Activated CD4-positive, alpha-beta T cell treated with anti-CD3 and anti-CD28 coated beads, Interleukin-2, amount 10 ng/mL, durations not matched to agents 24 days and 14 days (primary cell): ENCODE measurements around the gene KIF21A. TPM values are rescaled to one million over a fixed set of nuclear protein-coding genes. Genes with fewer than 3 reads are reported as not detected.

Experiments used
- DNase-seq: peaks from one replicate; pipeline ENCODE4 v3.0.0; 2022
- H3K27ac Mint-ChIP-seq: one replicate; pipeline ENCODE4 v1.8.0; 2022; ENCODE audit warnings: mild to moderate bottlenecking, mixed read lengths
- H3K27me3 Mint-ChIP-seq: one replicate; pipeline ENCODE4 v1.8.0; 2022; ENCODE audit warnings: mixed read lengths
- H3K36me3 Mint-ChIP-seq: one replicate; pipeline ENCODE4 v1.8.0; 2022; ENCODE audit warnings: low read depth, mild to moderate bottlenecking, mixed read lengths
- H3K4me1 Mint-ChIP-seq: one replicate; pipeline ENCODE4 v1.8.0; 2021; ENCODE audit warnings: mixed read lengths
- H3K4me3 Mint-ChIP-seq: one replicate; pipeline ENCODE4 v1.8.0; 2022; ENCODE audit warnings: mild to moderate bottlenecking, moderate library complexity, mixed read lengths
- H3K9me3 Mint-ChIP-seq: one replicate; pipeline ENCODE4 v1.8.0; 2021; ENCODE audit warnings: mixed read lengths
- intact Hi-C: fragments of 100-400 bp; cut with micrococcal nuclease; formaldehyde crosslinking; loops from one replicate; pipeline ENCODE4 v1.15.1; 2023
- total RNA-seq: library from RNA; stranded (reverse); gene quantifications from 2 replicates; pipeline ENCODE4 v1.2.3, GENCODE V29; 2022

Gene KIF21A
- total RNA-seq, 1 donor from 2014 or later = 28.1 TPM

DNA sequence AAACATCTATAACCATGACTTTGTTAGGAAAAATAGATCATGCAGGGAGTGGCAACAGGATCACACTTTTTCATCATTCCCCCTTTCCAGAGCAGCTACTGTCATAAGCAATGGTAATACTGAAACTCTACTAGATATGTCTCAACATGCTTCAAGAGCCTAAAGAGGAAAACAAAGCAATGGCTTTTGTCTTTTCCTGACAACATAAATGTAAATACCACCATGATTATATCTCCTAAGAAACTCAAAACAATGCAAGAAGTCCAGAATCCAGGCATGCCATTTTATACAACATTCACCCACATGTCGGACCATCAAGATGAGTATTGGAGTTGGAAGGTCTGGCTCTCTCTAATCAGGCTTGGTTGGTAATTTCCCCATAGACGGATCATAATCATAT is 78.7 kb downstream of the KIF21A start:
- H3K36me3 Mint-ChIP-seq = peaks cover 20% of the 10 kb centered on the region
- H3K9me3 Mint-ChIP-seq = no peaks in the 10 kb centered on the region
- no peaks in the 10 kb centered on the region for H3K27me3 Mint-ChIP-seq

DNA sequence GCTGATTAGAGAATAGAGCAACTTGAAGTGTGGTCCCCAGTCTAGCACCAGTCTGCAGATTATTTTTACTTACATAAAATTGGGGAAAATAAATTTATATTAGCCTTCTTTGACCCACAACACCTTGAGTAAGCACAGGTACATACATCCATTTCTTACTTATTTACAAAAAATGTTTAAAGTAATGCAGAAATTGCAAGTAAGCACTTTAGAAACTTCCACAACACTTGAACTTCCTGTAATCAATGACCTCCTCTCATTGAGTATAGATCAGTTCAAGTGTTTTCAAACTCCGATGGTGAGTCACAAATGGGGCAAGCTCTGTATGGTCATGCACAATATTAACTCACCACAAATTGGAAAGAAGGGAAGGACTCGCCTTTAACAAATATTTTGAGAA is 83.3 kb downstream of the KIF21A start:
- intact Hi-C loops = no loop called here
- Mint-ChIP-seq H3K36me3 (peaks cover 23% of the 10 kb centered on the region), H3K9me3 (no peaks in the 10 kb centered on the region)

More for the DNA sequence above, 78.7 kb downstream of the KIF21A start:
- H3K4me1 Mint-ChIP-seq = no peaks in the 10 kb centered on the region
- H3K4me3 Mint-ChIP-seq = no peak overlapping the region
- no peak overlapping the region for H3K27ac Mint-ChIP-seq
- intact Hi-C loops = no loop called here
- DNase-seq = no peak

DNA sequence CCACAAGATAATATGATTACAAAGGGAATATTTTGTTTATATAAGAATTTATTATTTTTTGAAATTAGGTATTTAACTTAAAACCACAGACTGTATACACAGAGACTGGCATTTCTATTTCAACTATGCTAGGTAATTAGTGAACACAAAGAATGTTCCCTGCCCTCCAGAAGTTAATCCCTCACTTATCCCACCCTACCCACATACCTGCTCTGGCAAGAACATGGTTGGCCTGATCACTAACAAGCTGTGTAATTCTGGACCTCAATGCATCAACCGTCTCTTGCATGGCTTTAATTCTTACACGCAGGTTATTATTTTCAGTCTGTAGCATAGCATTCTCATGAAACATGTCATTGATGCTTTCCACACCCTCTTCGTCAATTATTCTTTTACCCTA is 85.9 kb downstream of the KIF21A start:
- Mint-ChIP-seq H3K4me1 (peaks cover 3% of the 10 kb centered on the region), H3K9me3 (no peaks in the 10 kb centered on the region), H3K27me3 (no peaks in the 10 kb centered on the region), H3K27ac (no peak overlapping the region), H3K36me3 (peaks cover 20% of the 10 kb centered on the region), H3K4me3 (no peak overlapping the region)
- no peak for DNase-seq
- intact Hi-C loops = no loop called here

More for the DNA sequence above, 83.3 kb downstream of the KIF21A start:
- H3K27ac Mint-ChIP-seq = no peak overlapping the region
- DNase-seq = no peak
- H3K4me1 Mint-ChIP-seq = peaks cover 3% of the 10 kb centered on the region
- no peak overlapping the region for H3K4me3 Mint-ChIP-seq
- H3K27me3 Mint-ChIP-seq = no peaks in the 10 kb centered on the region

DNA sequence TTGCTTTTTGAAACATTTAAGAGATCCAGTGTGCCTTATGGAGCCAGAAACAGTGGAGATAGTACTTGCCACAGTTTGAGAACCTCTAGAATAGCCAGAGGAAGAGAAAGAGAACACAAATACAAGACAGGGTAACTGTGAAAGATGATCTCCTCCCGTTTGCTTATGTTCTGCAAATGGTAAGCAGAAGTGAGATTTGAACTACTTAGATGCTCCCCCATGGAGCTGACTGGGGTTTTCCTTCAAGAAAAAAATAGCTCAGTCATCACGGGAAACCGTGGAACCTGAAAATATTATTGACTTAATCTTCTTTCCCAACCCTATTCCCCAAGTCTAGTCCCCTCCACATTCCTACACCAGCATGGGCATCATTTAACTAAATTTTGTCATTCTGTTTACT is 87.1 kb downstream of the KIF21A start:
- intact Hi-C loops = no loop called here
- H3K27ac Mint-ChIP-seq = no peak overlapping the region
- no peak for DNase-seq
- peaks cover 3% of the 10 kb centered on the region for H3K4me1 Mint-ChIP-seq
- peaks cover 15% of the 10 kb centered on the region for H3K36me3 Mint-ChIP-seq
- no peak overlapping the region for H3K4me3 Mint-ChIP-seq
- H3K9me3 Mint-ChIP-seq = no peaks in the 10 kb centered on the region
- H3K27me3 Mint-ChIP-seq = no peaks in the 10 kb centered on the region

DNA sequence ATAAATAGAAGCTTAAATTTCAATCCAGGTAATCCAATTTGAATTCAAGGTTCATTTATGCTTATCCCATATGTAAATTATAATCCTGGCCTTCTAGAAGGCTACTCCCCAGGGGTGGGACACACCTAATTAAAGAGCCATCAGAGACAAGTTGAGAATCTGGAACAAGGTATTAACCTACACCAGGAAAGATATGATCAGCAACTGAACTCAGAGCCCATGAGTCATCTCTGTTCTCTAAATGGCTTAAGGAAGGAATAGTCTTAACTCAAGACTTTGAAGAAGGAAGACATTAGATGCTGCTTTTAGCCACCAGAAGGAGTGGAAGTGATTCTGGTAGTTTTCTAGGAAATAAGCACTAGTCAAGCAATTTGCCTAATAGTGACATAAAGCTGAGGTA is 88.0 kb downstream of the KIF21A start:
- Mint-ChIP-seq H3K4me3 (no peak overlapping the region), H3K27ac (no peak overlapping the region), H3K36me3 (peaks cover 15% of the 10 kb centered on the region), H3K4me1 (peaks cover 3% of the 10 kb centered on the region), H3K9me3 (no peaks in the 10 kb centered on the region), H3K27me3 (no peaks in the 10 kb centered on the region)
- no peak for DNase-seq
- intact Hi-C loops = no loop called here

DNA sequence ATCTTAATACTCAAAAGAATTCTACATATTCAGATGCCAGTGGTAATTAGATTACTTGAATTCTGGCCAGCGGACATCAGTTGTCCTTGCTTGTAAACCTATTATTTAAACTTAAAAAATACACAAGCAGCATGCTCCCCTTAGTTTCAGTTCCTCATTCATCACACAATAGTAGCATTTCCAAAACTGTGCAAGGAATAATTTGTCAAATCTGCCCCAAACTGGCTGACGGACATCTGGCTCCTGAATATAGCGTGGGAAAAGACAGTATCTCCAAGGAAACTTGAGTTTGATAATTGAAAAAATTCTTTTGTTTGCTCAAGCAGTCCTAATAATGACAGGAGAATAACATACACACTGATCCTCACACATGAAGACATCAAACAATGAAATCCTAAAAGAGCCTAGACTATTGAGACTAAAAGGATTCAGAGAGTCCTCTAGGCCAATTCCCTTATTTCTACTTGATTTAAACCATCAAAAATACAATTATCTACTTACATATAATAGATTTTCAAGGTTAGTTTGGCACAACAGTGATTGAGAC is 90.4 kb downstream of the KIF21A start:
- no peaks in the 10 kb centered on the region for H3K9me3 Mint-ChIP-seq
- peaks cover 3% of the 10 kb centered on the region for H3K4me1 Mint-ChIP-seq

DNA sequence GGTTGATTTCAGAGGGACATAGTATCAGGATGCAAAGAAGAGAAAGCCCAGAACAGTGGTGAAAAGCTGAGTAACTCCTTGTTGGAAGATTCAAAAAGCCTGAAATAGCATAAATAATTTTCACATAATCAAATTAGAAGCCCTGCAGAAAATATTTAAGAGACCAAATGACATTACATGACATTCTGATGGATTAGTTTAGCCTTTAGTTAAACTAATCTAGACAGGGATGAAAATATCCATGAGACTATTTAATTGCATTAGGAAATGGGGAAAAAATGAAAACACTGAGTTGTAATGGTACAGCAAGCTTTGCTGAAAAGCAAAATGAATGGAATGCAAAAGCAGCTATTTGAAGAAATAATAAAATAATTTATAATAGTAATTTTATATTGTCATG is 91.8 kb downstream of the KIF21A start:
- Mint-ChIP-seq H3K27me3 (no peaks in the 10 kb centered on the region), H3K4me3 (no peak overlapping the region), H3K4me1 (peaks cover 3% of the 10 kb centered on the region), H3K27ac (no peak overlapping the region), H3K36me3 (peaks cover 11% of the 10 kb centered on the region), H3K9me3 (no peaks in the 10 kb centered on the region)
- intact Hi-C loops = no loop called here
- DNase-seq = no peak

More for the DNA sequence above, 90.4 kb downstream of the KIF21A start:
- intact Hi-C loops = no loop called here
- peaks cover 19% of the 10 kb centered on the region for H3K36me3 Mint-ChIP-seq
- no peaks in the 10 kb centered on the region for H3K27me3 Mint-ChIP-seq
- H3K4me3 Mint-ChIP-seq = no peak overlapping the region
- no peak for DNase-seq
- no peak overlapping the region for H3K27ac Mint-ChIP-seq

DNA sequence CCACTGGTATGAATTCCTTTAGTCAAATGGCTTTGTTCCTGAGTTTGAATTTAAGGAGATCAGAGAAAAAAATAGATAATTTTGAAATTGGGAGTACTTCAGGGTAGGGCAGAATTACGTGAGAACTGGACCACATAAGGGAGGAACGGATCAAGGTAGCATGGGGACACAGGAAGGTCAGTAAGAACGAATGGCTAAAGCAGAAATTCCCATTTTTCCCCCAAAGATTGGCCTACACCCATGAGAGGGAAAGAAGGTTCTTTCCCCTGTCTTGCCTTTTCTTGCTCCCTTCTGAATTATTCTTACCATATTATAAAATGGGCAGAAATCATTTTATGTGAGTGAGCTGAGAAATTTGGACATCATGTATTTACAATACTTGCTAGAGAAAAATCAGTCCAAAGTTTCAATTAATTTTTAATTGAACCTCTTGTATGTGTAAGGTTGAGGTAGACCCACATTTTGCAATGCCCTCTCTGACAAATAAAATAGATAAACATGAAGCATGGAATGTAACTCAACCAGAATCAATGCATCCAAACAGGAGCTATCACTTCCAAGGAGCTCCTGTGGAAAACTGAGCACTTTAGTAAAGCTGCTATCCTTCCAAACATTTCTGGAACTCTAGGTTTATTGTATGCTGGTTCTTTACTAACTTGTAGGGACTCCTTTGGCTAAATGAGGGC is 93.8 kb downstream of the KIF21A start:
- H3K9me3 Mint-ChIP-seq = no peaks in the 10 kb centered on the region
- H3K4me1 Mint-ChIP-seq = no peaks in the 10 kb centered on the region
- no peaks in the 10 kb centered on the region for H3K27me3 Mint-ChIP-seq
- no peak overlapping the region for H3K4me3 Mint-ChIP-seq
- no peak for DNase-seq
- intact Hi-C loops = no loop called here
- H3K36me3 Mint-ChIP-seq = peaks cover 4% of the 10 kb centered on the region
- H3K27ac Mint-ChIP-seq = no peak overlapping the region

DNA sequence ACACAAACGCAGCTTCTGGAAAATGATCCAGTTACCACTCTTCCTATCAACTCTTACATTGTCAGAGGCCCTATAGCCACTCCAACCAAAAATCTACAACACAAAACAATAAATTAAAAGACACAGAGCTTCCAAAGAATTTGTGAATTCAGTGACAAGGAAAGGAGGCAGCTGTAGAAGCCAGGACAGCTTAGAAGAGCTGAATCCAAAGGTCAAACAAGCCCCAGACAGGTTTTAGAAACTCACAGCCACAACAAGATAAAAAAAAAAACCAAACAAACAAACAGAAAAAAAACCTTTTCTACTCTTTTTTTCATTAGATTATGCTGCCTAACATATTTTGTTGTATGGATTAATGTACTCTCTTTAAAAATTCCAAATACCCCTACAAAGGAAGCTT is 94.4 kb downstream of the KIF21A start:
- no peaks in the 10 kb centered on the region for H3K4me1 Mint-ChIP-seq
- no peak overlapping the region for H3K27ac Mint-ChIP-seq
- no peak for DNase-seq
- peaks cover 4% of the 10 kb centered on the region for H3K36me3 Mint-ChIP-seq
- H3K4me3 Mint-ChIP-seq = no peak overlapping the region
- intact Hi-C loops = no loop called here
- H3K27me3 Mint-ChIP-seq = no peaks in the 10 kb centered on the region
- no peaks in the 10 kb centered on the region for H3K9me3 Mint-ChIP-seq

DNA sequence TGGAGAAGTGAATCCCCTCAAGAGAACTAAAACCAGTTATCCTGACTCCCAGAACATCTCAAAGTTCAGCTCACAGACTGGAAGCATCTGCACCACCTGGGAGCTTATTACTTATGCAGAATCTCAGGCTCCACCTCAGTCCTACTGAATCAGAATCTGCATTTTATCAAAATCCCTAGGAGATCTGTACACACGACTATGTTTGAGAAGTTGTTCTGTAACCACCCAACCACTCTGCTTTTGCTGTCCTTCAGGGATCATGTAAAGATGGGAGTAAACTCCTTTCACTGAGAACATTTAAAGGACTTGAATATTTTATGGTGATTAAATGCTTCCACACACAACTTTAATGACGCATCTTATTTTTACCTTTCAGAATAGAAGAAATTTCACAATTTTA is 98.0 kb downstream of the KIF21A start:
- Mint-ChIP-seq H3K9me3 (no peaks in the 10 kb centered on the region), H3K27me3 (no peaks in the 10 kb centered on the region), H3K4me3 (no peak overlapping the region), H3K27ac (no peak overlapping the region), H3K36me3 (peaks cover 10% of the 10 kb centered on the region), H3K4me1 (peaks cover 4% of the 10 kb centered on the region)
- intact Hi-C loops = no loop called here
- no peak for DNase-seq

DNA sequence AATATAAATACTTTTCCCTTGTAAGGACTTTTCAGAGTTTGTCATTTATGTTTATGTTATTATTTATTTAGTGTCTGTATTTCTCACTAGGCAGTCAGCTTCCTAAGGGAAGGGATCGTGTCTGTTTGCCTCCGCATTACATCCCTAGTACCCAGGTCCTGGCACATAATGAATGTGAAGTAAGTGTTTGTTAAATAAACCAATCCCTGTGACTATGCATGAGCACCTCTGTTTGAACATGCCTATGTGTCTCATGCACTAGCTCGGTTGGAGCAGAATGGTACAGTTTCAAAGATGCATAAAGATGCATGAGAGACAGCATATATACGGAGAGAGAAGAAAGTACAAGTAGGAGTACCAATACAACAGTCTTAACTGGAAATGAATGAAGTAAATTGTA is 99.3 kb downstream of the KIF21A start:
- no peak for DNase-seq
- Mint-ChIP-seq H3K27ac (no peak overlapping the region), H3K4me3 (no peak overlapping the region), H3K36me3 (peaks cover 12% of the 10 kb centered on the region), H3K9me3 (no peaks in the 10 kb centered on the region), H3K27me3 (no peaks in the 10 kb centered on the region), H3K4me1 (peaks cover 4% of the 10 kb centered on the region)
- intact Hi-C loops = no loop called here

DNA sequence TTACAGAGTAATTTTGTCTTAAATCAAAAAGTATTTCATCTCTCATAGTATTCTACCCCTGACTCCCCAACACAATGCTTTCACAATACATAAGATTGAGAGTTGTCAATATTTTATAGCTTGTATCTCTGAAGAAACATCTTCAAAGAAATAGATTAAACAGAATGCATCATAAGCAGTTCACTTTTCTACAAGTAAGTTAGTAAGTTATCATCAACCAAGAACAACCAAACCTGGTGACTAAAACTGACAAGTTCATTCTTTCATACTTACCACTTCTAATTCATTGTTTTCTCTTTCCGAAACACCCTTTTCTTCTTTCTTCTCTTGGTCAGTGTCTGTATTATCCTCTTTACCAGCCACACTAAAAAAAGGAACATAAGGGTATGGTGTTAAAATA is 101.2 kb downstream of the KIF21A start:
- Mint-ChIP-seq H3K4me3 (no peak overlapping the region), H3K4me1 (peaks cover 4% of the 10 kb centered on the region), H3K36me3 (peaks cover 8% of the 10 kb centered on the region), H3K9me3 (no peaks in the 10 kb centered on the region), H3K27ac (no peak overlapping the region), H3K27me3 (no peaks in the 10 kb centered on the region)
- DNase-seq = no peak
- intact Hi-C loops = loop anchor here (1.0 kb wide), 1 partner anchor 32 kb away; no protein-coding TSS in a partner anchor

DNA sequence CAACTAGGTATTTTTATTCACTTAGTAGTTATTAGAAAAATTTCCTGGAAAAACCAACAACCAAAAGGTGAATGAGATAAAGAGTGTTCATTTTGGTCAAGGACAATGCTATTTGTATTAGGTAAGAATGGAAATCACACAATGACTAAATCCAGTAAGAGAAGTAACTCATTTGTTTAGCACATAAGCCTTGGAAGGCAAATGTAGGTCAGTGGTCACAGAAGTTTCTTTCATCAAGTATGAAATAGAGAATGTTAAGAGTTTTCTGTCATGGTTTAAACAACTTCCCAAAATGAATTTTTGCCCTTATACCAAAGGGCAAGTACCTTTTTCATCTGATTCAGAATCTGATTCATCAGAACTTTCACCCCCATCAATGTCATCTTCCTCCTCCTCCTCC is 101.7 kb downstream of the KIF21A start:
- DNase-seq = no peak
- Mint-ChIP-seq H3K4me1 (peaks cover 4% of the 10 kb centered on the region), H3K27me3 (no peaks in the 10 kb centered on the region), H3K27ac (no peak overlapping the region), H3K9me3 (no peaks in the 10 kb centered on the region), H3K4me3 (no peak overlapping the region), H3K36me3 (peaks cover 8% of the 10 kb centered on the region)
- intact Hi-C loops = loop anchor here (1.0 kb wide), 1 partner anchor 32 kb away; no protein-coding TSS in a partner anchor

DNA sequence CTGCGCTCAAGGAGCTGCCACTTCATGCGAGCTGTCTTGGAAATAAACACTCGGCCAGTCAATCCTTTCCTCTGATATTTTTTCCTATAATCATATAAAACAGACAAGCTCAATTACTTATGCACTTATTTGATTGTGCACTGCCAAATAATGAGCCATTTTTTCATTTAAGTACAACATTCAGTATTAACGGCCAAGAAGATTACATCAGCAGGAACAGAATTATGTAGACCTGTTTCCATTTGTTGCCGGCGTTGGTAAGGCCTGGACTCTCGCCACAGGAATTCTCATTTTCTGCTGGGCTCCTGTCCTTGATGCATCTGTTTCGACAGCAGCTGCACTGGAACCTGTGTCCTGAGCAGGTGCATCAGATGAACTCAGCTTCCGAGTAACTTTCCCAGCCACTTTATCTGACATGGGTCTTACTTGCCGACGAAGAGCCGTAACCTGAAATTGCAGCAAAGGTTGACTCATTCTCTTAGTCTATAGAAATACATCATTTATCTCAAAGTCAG is 110.2 kb downstream of the KIF21A start:
- Mint-ChIP-seq H3K27me3 (no peaks in the 10 kb centered on the region), H3K9me3 (no peaks in the 10 kb centered on the region), H3K4me1 (peaks cover 6% of the 10 kb centered on the region), H3K36me3 (peaks cover 22% of the 10 kb centered on the region), H3K27ac (no peak overlapping the region), H3K4me3 (no peak overlapping the region)
- no peak for DNase-seq
- intact Hi-C loops = no loop called here
